Fibroblast of lung (primary cell): ENCODE data around the gene CR1. TPM values are rescaled to one million over a fixed set of nuclear protein-coding genes. Genes with fewer than 3 reads are reported as not detected.
A peak's percentile ranks its signal among the peaks of the same experiment; 100 is the strongest.
"Not testable (repeated sequence)": the region's sequence is repeated elsewhere in the genome, so short reads cannot be mapped to it uniquely, and the experiment has no call there.

Source experiments
- DNase-seq, 2 donors: peaks; one replicate each; pipeline versions ENCODE4 v3.0.0 to v3.0.0-alpha.2; 2010; ENCODE audit warnings: low read depth in 2 of 2
- H2AFZ ChIP-seq: 2 replicates; pipeline ENCODE4 v1.5.1; 2012; ENCODE audit warnings: low read length, control low read depth, inconsistent platforms
- H3K27ac ChIP-seq: 2 replicates; pipeline ENCODE4 v1.5.1; 2011; ENCODE audit warnings: low read length, control low read depth; ENCODE audit not compliant: insufficient read depth
- H3K27me3 ChIP-seq: 2 replicates; pipeline ENCODE4 v1.5.1; 2011; ENCODE audit warnings: mild to moderate bottlenecking, low read length; ENCODE audit not compliant: control insufficient read depth, insufficient read depth
- H3K36me3 ChIP-seq: 2 replicates; pipeline ENCODE4 v1.5.1; 2011; ENCODE audit warnings: low read length; ENCODE audit not compliant: control insufficient read depth, insufficient read depth
- H3K4me1 ChIP-seq: 2 replicates; pipeline ENCODE4 v1.5.1; 2011; ENCODE audit warnings: low read length; ENCODE audit not compliant: control insufficient read depth, insufficient read depth; ENCODE audit errors: extremely low read depth
- H3K4me2 ChIP-seq: 2 replicates; pipeline ENCODE4 v1.5.1; 2011; ENCODE audit warnings: low read length, control low read depth; ENCODE audit not compliant: insufficient read depth; ENCODE audit errors: extremely low read depth
- H3K4me3 ChIP-seq, 4 experiments: fragments of 200-600 bp in 1 of 4; sonication (generic) in 1 of 4; replicated peaks in 1 of 4; 2 replicates each; pipeline ENCODE4 v1.5.1; 2011 to 2016; ENCODE audit warnings: low read length in 4 of 4, low read depth in 3 of 4, mild to moderate bottlenecking in 3 of 4, control low read depth in 2 of 4, inconsistent platforms in 1 of 4, mixed read lengths in 1 of 4; ENCODE audit not compliant: insufficient read depth in 1 of 4; ENCODE audit errors: control extremely low read depth in 1 of 4
- H3K79me2 ChIP-seq: 2 replicates; pipeline ENCODE4 v1.5.1; 2012; ENCODE audit warnings: mild to moderate bottlenecking, low read length, inconsistent platforms; ENCODE audit not compliant: control insufficient read depth, insufficient read depth
- H3K9ac ChIP-seq: 2 replicates; pipeline ENCODE4 v1.5.1; 2011; ENCODE audit warnings: mild to moderate bottlenecking, low read length, control low read depth; ENCODE audit not compliant: insufficient read depth
- H3K9me3 ChIP-seq: 2 replicates; pipeline ENCODE4 v1.5.1; 2012; ENCODE audit warnings: low read depth, low read length; ENCODE audit not compliant: control insufficient read depth, insufficient read depth
- H4K20me1 ChIP-seq: 2 replicates; pipeline ENCODE4 v1.5.1; 2011; ENCODE audit warnings: low read length; ENCODE audit not compliant: control insufficient read depth, insufficient read depth; ENCODE audit errors: extremely low read depth
- EZH2 ChIP-seq: IDR thresholded peaks from 2 replicates; pipeline ENCODE4 v1.5.1; 2012; ENCODE audit warnings: low read length, control low read depth, mild to moderate bottlenecking; ENCODE audit errors: missing control alignments
- polyA plus RNA-seq, 2 donors: library from polyadenylated mRNA; depleted of rRNA in 1 of 2; stranded (reverse) in 1 of 2; unstranded in 1 of 2; fragments of >200 nt; gene quantifications; 2 replicates each; pipeline ENCODE4 v1.2.1, GENCODE V29; 2011 to 2012; ENCODE audit warnings: missing spikeins in 1 of 2
- total RNA-seq: library from RNA; depleted of rRNA; stranded (reverse); fragments of >200 nt; gene quantifications from 2 replicates; pipeline ENCODE4 v1.2.1, GENCODE V29; 2014
- TF ChIP-seq, protein P1 (sequence below), 2 donors: IDR thresholded peaks in 1 of 2; conservative IDR thresholded peaks in 1 of 2; 1 replicate in 1 of 2; 2 replicates in 1 of 2; pipeline ENCODE4 v1.5.1; 2011 to 2012; ENCODE audit warnings: low read length in 2 of 2, control low read depth in 1 of 2, inconsistent platforms in 1 of 2, low read depth in 1 of 2, mild to moderate bottlenecking in 1 of 2

CR1 gene
- total and polyA plus RNA-seq, 2 donors (not counting 1 experiment from before 2014, with no cell fraction given), result not detected

DNA sequence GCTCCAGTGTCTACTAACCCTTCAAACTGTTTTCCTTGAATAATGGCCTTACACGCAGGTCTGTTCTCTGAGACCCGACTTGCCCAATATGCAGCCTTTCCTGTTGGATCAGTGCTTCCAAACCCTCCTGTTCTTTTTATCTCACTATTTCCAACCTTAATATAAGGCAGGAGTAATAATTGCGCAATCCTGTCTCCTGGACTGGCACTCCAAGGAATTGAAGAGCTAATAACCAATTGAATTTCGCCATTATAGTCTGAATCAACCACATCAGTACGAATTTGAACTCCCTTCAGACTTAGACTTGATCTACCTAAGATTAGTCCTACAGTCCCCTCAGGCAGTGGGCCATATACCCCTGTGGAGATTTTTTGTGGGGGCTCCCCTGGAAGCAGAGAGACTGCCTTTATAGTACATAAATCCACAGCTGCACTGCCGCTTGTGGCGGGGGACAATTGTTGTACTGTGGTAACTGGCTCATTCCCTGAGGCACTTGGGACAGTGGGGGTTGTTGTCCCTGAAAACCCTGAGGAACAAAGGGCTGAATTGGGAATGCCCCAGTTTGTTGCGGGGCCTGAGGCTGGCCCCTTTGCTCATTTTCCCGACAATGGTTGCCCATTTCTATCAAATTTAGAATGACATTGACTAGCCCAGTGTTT, 142.7 kb downstream of the CR1 start:
- H3K79me2 ChIP-seq, H3K4me2 ChIP-seq, H3K4me1 ChIP-seq, H3K9me3 ChIP-seq, H3K27ac ChIP-seq, DNase-seq, H4K20me1 ChIP-seq, H3K4me3 ChIP-seq, H3K9ac ChIP-seq, H2AFZ ChIP-seq, H3K27me3 ChIP-seq, H3K36me3 ChIP-seq: not testable (repeated sequence)

DNA sequence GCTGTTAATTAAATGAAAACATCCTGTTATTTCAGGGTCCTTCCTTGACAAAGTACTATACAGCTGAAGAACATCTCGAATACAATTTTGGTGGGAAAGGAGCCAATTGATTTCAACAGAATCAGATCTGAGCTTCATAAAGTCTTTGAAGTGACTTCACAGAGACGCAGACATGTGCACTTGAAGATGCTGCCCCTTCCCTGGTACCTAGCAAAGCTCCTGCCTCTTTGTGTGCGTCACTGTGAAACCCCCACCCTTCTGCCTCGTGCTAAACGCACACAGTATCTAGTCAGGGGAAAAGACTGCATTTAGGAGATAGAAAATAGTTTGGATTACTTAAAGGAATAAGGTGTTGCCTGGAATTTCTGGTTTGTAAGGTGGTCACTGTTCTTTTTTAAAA, 143.4 kb downstream of the CR1 start:
- not testable (repeated sequence) for H2AFZ ChIP-seq, H3K27me3 ChIP-seq, H3K79me2 ChIP-seq, H3K4me1 ChIP-seq, H3K4me3 ChIP-seq, H3K36me3 ChIP-seq, H3K9me3 ChIP-seq, H4K20me1 ChIP-seq, H3K4me2 ChIP-seq, H3K9ac ChIP-seq, H3K27ac ChIP-seq, DNase-seq

DNA sequence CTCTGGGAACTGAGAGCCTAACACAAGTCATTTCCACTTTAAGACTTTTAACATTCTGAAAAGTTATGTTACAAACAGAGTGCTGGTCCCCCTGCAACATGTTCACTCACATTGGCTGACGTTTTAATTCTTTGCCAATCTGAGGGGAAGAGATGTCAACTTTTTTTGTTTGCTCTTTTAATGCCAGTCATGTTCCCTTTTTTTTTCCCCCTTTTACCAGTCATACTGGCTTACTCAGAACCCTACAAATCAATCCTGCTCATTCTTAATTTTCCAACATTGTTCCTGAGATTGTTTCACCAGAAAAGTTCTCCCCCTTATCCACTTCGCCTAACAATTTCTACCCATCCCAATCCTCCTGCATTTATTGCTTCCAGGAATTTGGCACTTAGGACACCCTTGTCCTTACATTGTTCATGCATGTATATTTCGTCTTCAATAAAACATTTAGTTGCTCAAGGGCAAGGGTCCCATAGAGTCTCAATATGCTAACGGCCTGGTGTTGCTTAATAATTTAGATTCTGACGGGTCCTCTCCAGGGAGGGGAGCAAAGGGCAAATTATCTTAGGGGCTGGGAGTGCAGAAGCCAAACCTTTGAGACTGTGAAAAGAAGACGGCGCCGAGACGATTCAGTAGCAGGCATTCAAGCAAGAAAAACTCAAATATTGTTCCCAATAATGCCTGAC, 148.4 kb downstream of the CR1 start:
- Histone ChIP-seq H3K4me2 (peak overlapping the region; percentile 58), H3K79me2 (no peaks in the 10 kb centered on the region), H3K9me3 (no peaks in the 10 kb centered on the region), H3K4me1 (no peaks in the 10 kb centered on the region), H3K27me3 (peaks cover 5% of the 10 kb centered on the region), H3K27ac (no peak overlapping the region), H3K36me3 (no peaks in the 10 kb centered on the region), H3K4me3 (peak overlapping the region; percentile 31 to 72 (median 66)), H3K9ac (no peak overlapping the region), H4K20me1 (no peaks in the 10 kb centered on the region), H2AFZ (no peak overlapping the region)
- TF ChIP-seq EZH2, result no peak
- TF ChIP-seq, protein P1, sequence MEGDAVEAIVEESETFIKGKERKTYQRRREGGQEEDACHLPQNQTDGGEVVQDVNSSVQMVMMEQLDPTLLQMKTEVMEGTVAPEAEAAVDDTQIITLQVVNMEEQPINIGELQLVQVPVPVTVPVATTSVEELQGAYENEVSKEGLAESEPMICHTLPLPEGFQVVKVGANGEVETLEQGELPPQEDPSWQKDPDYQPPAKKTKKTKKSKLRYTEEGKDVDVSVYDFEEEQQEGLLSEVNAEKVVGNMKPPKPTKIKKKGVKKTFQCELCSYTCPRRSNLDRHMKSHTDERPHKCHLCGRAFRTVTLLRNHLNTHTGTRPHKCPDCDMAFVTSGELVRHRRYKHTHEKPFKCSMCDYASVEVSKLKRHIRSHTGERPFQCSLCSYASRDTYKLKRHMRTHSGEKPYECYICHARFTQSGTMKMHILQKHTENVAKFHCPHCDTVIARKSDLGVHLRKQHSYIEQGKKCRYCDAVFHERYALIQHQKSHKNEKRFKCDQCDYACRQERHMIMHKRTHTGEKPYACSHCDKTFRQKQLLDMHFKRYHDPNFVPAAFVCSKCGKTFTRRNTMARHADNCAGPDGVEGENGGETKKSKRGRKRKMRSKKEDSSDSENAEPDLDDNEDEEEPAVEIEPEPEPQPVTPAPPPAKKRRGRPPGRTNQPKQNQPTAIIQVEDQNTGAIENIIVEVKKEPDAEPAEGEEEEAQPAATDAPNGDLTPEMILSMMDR (conservative IDR thresholded peaks at IDR 0.05 in 1 of 2, IDR thresholded peaks at IDR 0.05 in 1 of 2; ENCODE audit: low read depth in 1 of 2, low read length in 2 of 2), result no peak
- DNase-seq, result no peak
